GM12891 (cell line): ENCODE data around the gene MOB3A.

Experiments
- DNase-seq: peaks from one replicate; pipeline ENCODE4 v3.0.0; 2011; ENCODE audit warnings: low spot score; ENCODE audit not compliant: insufficient read length
- FAIRE-seq: peaks from 2 replicates; lab custom pipeline; 2011; peaks lifted over from hg19 to GRCh38; lab: Jason Lieb, UNC
- PAX5 ChIP-seq: IDR thresholded peaks from 2 replicates; pipeline ENCODE4 v1.6.1; 2011; ENCODE audit warnings: low read length, moderate library complexity, mild to moderate bottlenecking; ENCODE audit not compliant: insufficient read depth, severe bottlenecking
- POLR2A ChIP-seq: IDR thresholded peaks from 2 replicates; pipeline ENCODE4 v1.6.1; 2011; ENCODE audit warnings: low read depth, low read length, control low read depth
- POLR2AphosphoS5 ChIP-seq: IDR thresholded peaks from 2 replicates; pipeline ENCODE4 v1.6.1; 2011; ENCODE audit warnings: low read depth, low read length, control low read depth
- POU2F2 ChIP-seq: IDR thresholded peaks from 2 replicates; pipeline ENCODE4 v1.6.1; 2011; ENCODE audit warnings: low read depth, mild to moderate bottlenecking, control low read depth, low read length, moderate library complexity
- SPI1 ChIP-seq: IDR thresholded peaks from 2 replicates; pipeline ENCODE4 v1.6.1; 2011; ENCODE audit warnings: low read depth, low read length, control low read depth
- TAF1 ChIP-seq: IDR thresholded peaks from 2 replicates; pipeline ENCODE4 v1.6.1; 2011; ENCODE audit warnings: low read depth, low read length, control low read depth

MOB3A gene

DNA sequence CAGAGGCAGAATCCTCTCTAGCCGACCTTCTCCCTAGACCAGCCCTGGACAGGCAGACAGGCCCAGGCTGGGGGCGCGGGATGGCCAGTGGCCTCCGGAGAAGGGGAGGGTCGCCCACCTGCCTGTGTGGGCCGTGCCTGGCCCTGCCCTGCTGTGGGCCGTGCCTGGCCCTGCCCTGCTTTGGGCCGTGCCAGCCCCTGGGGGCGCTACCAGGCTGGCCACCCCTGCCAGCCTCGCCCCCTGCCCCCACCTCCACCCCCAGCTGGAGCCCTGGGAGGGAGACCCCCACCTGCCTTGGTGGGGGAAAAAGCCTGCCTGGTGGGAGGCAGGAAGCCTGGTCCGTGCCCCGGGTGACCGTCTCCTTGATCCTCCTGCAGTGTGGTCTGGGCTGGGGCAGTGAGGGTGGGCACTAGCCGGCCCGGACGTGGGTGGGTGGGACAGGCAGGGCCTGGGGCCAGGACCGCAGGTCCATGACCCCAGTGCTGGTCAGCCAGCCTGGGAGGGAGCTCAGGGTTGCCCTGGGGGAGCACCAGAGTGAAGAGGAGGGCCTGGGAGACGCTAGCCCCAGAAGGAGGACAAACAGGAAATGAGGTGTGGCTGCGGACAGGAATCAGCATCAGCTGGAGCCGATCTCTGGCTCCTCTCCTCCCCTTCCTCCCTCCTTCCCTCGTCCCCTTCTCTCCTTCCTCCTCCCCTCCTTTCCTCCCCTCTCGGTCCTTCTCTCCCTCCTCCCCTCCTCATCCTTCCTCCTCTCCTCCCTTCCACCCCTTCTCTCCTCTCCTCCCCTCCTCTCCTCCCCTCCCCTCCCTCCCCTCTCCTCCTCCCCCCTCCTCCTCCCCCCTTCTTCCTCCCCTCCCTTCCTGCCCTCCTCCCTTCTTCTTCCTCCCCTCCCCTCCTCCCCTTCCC is 39.9 kb downstream of the MOB3A start:
- DNase-seq (no peak), FAIRE-seq (peak; percentile 71)
- no peak for TF ChIP-seq PAX5
- TF ChIP-seq TAF1 = no peak
- TF ChIP-seq POLR2AphosphoS5 = no peak
- 0 out of 2 replicates have a peak, but pooled peaks have one; percentile 29 for TF ChIP-seq POLR2A
- TF ChIP-seq SPI1 = 0 out of 2 replicates have a peak, but pooled peaks have one; percentile 19
- no peak for TF ChIP-seq POU2F2

- TF ChIP-seq POLR2A = no peak
- no peak for TF ChIP-seq PAX5
- TF ChIP-seq SPI1 = no peak
- no peak for TF ChIP-seq POLR2AphosphoS5
- no peak for TF ChIP-seq TAF1
- no peak for TF ChIP-seq POU2F2
- FAIRE-seq (peak; percentile 76), DNase-seq (no peak)
Measured at GRCh38 chr19:2054763-2055162, 41.4 kb downstream of the MOB3A start.

DNA sequence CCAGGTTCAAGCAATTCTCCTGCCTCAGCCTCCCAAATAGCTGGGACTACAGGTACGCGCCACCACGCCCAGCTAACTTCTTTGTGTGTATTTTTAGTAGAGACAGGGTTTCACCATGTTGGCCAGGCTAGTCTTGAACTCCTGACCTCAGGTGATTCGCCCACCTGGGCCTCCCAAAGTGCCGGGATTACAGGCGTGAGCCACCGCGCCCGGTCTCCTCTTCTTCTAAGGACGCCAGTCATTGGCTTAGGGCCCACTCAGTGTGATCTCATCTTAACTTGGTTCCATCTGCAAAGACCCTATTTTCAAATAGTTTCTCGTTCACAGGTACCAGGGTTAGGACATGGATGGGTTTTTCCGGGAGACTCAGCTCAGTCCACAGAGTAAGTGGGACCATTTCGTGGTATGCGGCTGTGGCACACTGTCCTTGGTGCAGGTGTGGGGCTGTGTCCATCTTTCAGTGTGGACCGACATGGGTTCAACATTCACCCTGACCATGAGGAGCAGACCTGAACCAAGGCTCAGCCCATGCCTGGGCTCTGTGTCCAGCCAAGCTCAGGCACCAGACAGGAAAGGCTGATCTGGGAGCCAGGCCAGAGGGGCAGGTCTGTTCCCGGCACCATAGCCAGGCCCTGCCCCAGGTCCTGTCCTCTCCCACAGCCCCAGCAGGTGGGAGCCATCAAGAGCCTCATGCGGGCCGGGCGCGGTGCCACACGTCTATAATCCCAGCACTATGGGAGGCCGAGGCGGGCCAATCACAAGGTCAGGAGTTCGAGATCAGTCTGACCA is 42.3 kb downstream of the MOB3A start:
- FAIRE-seq (peak; percentile 33), DNase-seq (no peak)
- TF ChIP-seq POU2F2 = no peak
- TF ChIP-seq POLR2AphosphoS5 = no peak
- TF ChIP-seq TAF1 = no peak
- TF ChIP-seq POLR2A = no peak
- TF ChIP-seq PAX5 = no peak
- no peak for TF ChIP-seq SPI1

- 0 out of 2 replicates have a peak, but pooled peaks have one; percentile 0 for TF ChIP-seq SPI1
- no peak for TF ChIP-seq PAX5
- TF ChIP-seq POLR2A = no peak
- DNase-seq (no peak), FAIRE-seq (no peak)
Measured at GRCh38 chr19:2051773-2052704, 44.1 kb downstream of the MOB3A start.

GRCh38 chr19:2050991-2051772 is 44.9 kb downstream of the MOB3A start, which contains the start of gene MKNK2:
Gene MKNK2 (minus strand): TSS chr19:2051244. CDS start chr19:2050851, 393 bp downstream.
- TF ChIP-seq POLR2AphosphoS5 (peak; percentile 98), POU2F2 (peak; percentile 89), PAX5 (no peak), POLR2A (peak; percentile 99), TAF1 (peak; percentile 87), SPI1 (no peak)
- peak; percentile 100 for FAIRE-seq
- DNase-seq = peak; percentile 87

DNA sequence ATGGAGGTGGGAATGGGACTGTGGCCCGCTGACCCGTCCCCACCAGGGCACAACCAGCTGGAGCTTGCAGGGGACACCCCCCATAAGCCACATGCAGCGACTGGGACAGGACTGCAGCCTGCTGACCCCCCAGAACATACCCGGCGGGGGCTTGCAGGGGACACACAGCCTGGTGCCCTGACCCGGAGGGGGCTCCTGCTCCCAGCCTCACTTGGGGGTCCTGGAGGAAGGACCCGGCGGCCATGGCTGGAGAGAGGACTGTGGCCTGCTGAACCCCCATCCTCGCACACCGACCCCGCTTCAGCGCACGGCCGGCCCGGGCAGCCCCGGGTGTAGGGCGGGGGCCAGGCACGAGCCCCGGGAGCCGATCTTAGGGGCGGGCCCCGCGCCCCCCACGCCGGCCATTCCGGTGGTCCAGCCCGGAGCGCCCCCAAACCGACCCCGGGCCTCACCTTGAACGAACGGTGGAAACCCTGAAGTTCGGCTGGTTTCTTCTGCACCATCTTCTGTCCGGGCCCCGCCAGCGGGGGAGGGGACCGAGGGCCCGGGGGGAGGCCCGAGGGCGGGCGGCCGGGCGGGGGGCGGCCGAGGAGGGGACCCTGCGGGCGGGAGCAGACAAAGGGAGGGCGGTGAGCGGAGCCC is 45.7 kb downstream of the MOB3A start:
- DNase-seq (no peak), FAIRE-seq (no peak)
- no peak for TF ChIP-seq TAF1
- 0 out of 2 replicates have a peak, but pooled peaks have one; percentile 10 for TF ChIP-seq POLR2AphosphoS5

DNA sequence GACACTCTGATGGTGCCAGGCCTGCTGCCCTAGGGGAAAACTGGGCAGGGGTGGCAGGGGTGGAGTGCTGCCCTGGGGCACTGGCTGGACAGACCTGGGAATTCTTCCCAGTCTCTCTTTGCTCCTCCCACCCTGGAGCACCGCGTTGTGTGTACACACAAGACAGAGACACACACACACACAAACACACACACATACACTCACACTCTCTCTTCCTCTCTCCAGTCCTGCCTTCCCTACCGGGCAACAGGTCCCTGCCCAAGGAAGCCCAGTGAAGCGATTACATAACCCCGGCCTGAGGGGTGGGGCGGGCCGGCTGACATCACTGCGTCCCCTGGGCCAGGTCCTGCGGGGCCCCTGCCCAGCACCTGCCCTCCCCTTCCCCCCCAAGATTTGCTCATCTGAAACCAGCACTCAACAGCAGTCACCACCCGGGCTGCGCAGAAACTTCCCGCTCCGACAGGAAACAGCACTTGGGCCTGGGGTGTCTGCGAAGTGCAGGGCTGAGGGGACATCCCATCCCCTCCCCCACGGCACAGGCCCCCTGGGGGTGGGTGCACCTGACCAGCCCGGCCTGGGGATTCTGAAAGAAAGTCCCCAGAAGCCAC is 46.3 kb downstream of the MOB3A start:
- FAIRE-seq (peak; percentile 94), DNase-seq (no peak)
- TF ChIP-seq PAX5 (no peak), POLR2AphosphoS5 (0 out of 2 replicates have a peak, but pooled peaks have one; percentile 26), POU2F2 (no peak), SPI1 (peak; percentile 49), POLR2A (peak; percentile 49; the same call in 1 of the 2 replicates), TAF1 (0 out of 2 replicates have a peak, but pooled peaks have one; percentile 50)
